GM19328 (cell line): ENCODE data around the gene GDNF.
"Not testable (repeated sequence)": the region's sequence is repeated elsewhere in the genome, so short reads cannot be mapped to it uniquely, and the experiment has no call there.

Source experiments
- ATAC-seq: cut with Tn5 transposase; IDR thresholded peaks from one replicate; pipeline ENCODE4 v1.9.1; 2021; ENCODE audit warnings: mild to moderate bottlenecking, moderate library complexity; ENCODE audit not compliant: unreplicated experiment

Gene GDNF

DNA sequence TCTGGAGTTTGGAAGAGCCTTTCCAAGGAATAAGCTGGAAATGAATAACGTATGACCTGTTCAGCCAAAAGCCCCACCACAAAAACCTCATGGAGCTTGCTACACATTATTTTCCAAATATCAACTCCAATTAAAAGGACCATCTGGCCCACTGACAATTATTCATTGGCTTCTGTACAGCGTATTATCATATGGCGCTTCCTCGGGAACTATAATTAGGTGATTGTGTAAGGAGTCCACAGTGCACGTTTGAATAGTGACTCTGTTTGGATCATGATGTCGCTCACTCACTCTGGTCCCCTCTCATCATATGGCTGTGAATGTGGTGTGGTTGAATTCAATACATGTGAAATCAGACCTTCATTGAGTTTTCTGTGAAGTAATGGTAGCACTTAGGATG, 52.1 kb downstream of the GDNF start:
- ATAC-seq = no peak

DNA sequence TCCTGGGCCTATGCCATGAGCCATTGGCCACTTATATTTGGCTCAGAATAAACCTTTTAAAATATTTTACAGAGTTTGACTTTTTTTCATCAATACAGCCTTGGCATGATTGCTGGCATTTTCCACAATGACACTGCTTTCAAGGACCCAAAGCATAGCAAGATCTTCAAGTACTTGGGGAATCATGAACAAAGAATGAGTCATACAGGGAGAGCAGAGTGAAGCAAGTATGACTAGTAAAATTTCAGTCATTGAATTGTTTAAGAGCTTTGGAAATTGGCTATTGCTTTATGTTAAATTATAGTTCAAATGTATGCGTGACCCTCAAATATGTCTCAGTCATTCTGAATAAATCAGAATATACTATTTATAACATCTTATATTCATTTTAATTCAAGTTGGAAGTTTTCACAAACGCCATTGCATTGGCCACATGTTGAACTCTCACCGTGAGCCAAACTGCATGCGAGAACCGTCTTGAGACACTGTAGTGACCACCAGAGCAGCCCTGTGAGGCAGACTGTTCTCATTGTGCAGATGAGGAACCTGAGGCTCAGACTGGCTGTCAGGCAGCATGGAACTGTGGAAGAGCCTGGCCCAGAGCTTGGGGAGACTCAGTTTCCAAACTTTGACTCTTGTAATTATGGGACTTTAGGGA, 52.9 kb downstream of the GDNF start:
- ATAC-seq = no peak

DNA sequence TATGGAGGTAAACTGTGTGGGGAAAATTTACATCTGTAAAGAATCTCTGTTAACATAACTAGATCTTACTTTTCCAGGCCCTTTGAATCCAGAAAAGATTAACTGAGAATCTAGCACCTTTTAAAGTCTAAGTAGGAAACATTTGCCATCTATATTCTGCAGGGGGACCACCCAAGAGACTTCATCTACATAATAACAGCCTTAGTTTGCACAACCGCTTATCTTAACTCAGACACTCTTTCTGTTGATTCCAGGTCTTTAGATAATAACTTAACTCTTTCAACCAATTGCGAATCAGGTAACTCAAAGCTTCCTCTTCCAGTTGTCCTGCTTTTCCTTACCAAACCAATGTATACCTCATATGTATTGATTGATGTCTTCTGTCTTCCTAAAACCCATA, 53.4 kb downstream of the GDNF start:
- no peak for ATAC-seq

DNA sequence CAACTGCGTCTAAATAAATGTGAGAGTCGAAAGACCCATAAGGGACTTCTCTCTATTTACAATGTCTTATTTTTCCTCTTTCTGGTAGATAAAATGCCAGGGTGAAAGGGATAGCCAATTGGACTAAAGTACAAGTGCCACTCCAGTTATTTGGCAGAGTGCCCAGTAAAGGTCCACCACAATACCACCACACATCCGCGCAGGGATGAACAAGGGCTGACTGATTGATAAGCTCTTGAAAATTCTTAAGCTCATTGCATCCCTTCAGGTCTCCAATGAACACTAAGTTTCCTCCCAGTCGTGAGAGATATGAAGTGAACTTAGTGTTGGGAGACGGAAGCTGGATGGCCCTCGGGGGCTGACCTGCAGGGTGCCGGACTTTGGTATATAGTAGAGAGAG, 58.4 kb downstream of the GDNF start:
- ATAC-seq = not testable (repeated sequence)

DNA sequence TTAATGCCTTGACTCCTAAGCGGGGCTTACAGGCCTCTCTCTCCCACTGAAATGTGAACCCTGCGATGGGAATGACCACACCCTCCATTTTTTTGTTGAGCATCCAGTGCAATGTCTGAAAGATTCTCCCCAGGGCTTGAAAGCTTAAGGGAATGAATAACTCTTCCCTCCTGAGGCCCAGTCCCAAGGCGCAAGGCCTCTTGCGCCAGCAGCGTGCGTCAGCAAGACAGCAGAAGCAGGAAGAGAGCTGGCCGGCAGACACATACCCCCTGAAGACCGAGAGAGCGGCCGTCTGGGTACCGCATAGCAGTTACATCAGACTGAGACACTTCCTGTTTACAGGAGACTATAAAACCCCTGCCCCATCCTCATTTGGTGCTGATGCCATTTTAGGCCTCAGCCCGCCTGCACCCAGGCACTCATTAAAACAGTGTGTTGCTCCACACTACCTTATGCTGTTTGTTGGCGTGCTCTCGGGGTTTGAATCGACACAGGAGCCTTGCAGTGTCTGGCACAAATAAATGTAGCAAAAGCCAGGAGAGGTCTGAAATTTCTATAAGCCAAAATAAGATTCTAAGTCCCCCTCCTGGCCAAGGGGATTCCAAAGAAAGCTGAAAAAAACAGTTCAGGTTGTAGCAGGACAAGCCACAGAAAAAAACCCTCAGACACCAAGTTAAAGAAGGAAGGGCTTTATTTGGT, 62.3 kb downstream of the GDNF start:
- no peak for ATAC-seq

DNA sequence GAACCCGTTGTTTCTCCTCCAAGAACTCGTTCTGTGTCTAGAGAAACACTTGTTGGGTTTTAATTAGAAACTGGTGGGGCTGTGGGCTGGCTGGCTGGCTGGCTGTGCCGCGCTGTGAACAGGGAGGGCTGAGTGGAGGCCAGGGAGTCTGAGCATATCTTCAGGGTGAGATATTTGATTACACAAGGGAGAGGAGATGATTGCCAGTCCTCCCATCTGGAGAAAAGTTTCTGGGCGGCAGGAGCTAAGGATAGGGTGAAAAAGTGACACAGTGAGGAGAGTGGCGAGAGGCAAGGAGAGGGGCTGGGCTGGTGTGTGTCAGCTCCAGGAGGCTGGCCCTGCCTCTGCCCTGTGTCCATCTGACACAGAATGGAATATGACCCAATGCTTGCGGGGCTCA, 63.0 kb downstream of the GDNF start:
- no peak for ATAC-seq

DNA sequence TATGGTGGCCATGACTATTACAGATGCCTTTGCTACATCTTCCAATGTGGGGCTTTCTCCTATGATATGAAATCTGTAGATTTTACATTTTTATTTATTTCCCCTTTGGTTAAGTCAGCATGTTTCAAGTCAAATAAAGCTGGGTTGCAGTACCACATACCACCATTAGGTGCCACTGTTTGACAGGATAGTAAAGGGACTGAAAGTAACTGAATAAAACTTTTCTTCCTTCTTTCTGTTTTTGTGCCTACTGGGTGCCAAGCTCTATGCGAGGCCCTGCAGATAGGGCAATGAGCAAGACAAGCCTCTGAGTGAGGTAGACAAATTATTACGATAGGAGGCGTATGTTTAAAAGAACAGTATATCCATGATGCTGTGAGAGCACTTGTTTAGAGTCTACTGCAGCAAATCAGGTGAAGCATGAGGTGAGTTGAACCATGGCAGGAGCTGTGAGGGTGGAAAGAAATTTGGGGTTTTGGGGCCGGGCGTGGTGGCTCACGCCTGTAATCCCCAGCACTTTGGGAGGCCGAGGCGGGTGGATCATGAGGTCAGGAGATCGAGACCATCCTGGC, 64.8 kb downstream of the GDNF start:
- no peak for ATAC-seq

DNA sequence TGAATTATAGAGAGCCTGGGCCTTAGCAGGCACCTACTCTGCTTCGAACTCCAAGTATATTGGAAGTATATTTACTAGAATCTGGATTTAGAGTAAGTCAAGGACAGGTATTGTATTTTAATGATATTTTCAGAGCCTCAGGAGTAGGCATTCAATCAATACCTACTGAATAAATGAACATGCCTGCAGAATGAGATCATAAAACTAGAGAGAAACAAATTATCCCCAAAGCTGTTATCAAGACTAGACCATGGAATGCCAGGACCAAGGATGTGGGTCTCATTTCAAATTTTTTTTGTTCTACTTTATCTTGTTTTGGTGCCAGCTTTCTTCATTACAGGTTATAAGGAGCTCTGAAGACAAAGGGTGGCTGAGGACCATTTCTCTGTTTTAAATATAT, 66.0 kb downstream of the GDNF start:
- no peak for ATAC-seq

DNA sequence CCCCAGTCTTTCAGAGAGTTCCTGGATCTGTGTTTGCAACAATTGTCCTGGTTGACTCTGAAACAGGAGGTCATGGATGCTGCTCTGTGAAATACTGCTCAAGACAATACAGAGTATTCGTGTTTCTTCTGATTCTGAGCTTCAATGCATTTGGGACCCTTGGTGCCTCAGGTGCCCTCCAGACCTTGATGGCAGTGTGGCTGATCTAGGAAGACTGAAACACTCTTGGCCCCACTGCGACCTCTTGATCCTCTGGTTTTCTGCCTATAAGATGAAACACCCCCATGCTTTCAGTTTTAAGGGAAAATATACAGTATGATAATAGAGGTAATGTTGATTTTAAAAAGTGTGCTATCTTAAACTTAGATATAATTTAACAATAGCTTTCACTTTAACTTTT, 67.6 kb downstream of the GDNF start:
- ATAC-seq = no peak

DNA sequence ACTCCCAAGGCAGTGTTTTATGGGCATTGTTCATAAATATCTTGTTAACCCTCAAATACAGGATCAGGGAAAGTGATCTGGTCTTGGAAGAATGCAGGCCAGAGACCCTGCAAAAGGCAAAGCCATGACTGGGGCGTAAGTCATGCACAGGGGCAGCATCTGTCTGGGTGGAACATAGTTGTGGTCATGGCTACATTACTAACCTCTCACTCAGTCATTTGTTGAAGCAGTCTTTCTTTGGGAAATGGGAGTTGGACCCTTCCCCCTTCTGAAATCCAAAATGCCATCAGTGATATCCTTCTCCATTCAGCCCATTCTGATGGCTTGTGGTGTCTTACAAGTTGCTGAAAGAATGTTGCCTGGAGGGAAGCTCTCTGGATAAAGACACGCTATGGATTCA, 68.1 kb downstream of the GDNF start:
- ATAC-seq = no peak

DNA sequence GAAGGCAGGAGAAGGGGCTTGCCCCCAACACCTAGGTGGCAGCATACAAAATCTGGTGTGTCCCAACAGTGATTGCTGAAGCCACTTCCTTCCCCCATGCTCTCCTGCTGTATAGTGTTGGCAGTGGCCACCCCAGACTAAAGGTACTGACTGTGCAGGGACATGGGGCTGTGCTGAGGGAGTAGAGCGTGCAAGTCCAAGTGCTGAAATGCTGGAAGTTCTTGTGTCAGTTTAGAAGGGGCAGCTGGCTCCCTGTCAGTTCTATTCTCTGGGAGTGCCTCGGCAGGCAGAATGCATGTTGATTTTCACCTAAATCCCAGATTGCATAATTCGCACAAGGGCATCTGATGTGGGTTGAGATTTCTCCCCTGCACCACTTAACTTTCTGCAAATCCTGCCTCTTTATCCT, 68.6 kb downstream of the GDNF start:
- ATAC-seq = no peak

DNA sequence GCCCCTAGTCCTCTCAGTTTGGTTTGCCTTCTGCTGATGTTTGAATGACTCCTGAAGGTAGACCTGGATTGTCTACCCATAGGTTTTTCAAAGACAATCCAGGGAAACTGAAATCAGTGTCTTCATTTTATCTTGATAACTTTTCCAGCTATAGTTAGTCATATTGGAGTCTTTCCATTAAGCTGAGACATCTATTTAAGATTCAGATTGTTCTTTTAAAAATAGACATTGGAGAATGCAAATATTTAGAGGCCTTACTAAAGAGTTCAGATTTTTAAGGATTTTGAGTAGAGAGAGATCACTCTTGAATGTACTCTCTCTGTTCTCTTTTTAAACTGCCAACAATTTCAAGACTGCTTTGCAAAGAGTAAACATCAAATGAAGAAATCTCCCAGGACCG, 69.1 kb downstream of the GDNF start:
- ATAC-seq = no peak

DNA sequence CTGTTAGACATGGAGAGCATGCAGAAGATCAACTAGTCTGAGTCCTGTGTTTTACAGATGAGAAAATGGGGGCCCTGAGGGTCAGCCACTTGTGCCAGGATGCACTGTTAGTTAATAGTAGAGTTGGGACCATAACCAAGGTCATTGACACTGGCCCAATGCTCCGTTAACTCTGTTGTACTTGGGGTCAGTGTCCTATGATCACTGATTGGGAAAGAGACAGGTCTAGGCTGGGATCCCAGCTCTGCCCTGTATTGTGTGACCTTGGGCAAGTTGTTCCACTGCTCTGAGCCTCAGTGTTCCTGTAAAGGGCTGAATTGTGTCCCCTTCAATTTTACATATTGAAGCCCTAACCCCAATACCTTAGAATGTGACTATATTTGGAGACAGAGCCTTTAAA, 70.0 kb downstream of the GDNF start:
- ATAC-seq = no peak

DNA sequence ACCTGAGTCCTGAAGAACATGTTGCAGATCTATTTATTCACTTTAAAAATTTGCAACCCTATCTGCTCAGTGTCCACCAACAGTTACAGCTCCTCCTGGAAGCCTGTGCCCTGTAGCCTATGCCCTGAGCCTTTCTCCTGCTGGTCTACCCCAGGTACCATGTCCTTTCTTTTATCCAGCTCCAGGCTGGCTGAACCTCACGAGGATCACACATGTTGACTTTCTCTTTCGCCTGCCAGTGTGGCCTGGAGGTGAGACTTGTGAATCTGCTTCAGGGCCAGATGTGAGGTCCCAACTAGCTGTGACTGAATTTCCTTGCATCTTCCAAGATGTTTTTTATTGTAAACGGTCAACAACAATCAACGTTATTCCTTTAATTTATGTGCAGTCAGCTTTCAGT, 70.7 kb downstream of the GDNF start:
- ATAC-seq = no peak

DNA sequence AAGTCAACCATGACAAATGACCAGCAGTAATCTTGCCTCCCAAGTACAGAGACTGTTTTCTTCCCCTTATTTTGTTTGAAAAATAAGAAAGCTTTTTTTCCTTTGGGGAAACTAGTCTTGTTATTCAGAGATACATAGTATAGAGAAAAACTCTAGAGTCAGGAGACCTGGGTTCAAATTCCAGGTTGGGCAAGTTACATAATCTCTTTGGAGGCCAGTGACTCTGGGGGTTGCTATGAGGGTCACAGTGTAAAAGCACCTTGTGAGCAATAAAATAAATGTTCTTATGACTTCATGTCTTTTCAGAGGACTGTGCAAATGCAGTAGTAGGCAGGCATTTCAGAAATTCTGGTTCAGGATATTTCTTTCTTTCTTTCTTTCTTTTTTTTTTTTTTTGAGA, 71.5 kb downstream of the GDNF start:
- ATAC-seq = no peak

DNA sequence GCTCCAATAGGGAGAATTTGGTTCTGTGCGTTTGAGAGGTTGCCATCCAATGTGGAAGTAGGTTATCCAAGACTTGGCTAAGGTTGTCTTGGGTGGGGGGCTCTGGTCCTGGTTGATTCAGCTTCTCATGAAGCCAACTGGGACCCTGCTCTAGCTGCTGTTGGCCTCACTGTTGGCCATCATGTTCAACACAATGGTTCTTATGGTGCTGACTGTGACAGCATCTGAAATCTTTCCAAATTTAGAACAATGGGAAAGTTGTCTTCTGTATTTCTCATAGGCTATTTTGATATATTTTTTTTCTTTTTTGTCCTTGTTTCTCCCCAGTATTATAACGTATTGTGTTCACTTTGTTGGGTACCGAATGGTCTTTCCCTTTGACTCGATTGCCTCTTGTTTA, 71.9 kb downstream of the GDNF start:
- ATAC-seq = no peak

DNA sequence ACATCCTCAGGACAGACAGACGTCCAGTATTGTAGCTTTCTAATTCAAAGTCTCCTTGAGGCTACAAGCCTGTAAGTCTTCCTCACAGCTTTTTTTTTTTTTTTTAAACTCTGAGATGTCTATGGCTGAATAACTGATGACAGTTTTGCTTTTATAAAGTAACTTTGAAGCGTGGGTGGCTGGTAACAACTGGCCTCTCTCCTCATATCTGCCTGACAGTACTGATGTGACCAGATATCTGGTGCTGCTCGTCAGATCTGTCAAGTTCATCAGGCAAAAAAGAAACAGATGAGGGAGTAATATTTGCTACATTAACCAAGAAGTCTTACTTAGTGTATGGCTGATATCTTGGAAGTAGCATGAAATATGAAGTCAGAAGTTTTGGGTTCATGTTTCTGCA, 72.6 kb downstream of the GDNF start:
- no peak for ATAC-seq
